Measurements from ENCODE around the gene C1orf159.

- TF ChIP-seq CTCF (conservative IDR thresholded peaks at IDR 0.05; ENCODE audit: low read depth in 2 of 2) (no peak), CREB1 (CRISPR knock-in tag; IDR thresholded peaks at IDR 0.05; ENCODE audit: low read depth) (no peak), JUNB (IDR thresholded peaks at IDR 0.05; ENCODE audit: unreplicated experiment) (no peak), EZH2 (IDR thresholded peaks at IDR 0.05; ENCODE audit: low read depth, unreplicated experiment) (no peak), POLR2AphosphoS5 (IDR thresholded peaks at IDR 0.05; ENCODE audit: low read depth) (no peak), ETS1 (IDR thresholded peaks at IDR 0.05) (no peak), EZH2phosphoT487 (IDR thresholded peaks at IDR 0.05; ENCODE audit: unreplicated experiment) (no peak), NANOG (IDR thresholded peaks at IDR 0.05; ENCODE audit: borderline replicate concordance) (no peak), REST (IDR thresholded peaks at IDR 0.05; ENCODE audit: unreplicated experiment) (no peak), ZNF114 (CRISPR knock-in tag; IDR thresholded peaks at IDR 0.05) (no peak), ZNF331 (CRISPR knock-in tag; IDR thresholded peaks at IDR 0.05; ENCODE audit: low read depth) (no peak)
Observed at GRCh38 chr1:1123581-1124507, 8.0 kb upstream of the C1orf159 start.
